Measurements from ENCODE around the gene IFNG.
"Not testable (repeated sequence)": the region's sequence is repeated elsewhere in the genome, so short reads cannot be mapped to it uniquely, and the experiment has no call there.

IFNG gene

DNA sequence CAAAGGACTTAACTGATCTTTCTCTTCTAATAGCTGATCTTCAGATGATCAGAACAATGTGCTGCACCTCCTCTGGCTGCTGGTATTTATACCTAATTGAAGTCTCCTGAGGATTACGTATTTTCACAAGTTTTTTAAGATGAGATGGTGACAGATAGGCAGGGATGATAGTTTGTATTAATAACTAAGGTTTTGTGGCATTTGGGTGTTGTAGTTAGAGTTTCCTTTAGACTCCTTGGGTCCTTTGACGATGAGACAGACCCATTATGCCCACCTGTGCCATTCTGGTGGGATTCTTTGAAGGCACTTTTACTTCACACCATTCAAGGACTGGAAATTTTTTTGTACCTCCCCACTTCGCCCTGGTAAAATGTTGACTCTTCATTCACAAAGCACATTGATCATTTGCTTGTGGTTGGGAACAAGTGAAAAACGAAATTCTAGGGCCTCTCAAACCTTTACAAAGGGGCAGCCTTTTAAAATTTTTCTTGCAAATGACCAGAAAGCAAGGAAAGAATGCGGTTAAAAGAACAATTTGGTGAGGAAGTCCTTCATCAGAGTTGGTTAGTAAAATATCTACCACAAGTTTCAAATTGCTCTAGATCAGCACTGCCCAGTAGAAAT is at the start of gene IFNG:
Gene IFNG (minus strand): TSS at position 60 of the 624 bp plus-strand sequence. CDS start 125 bp downstream, outside the sequence.
- no peak for DNase-seq (ENCODE audit: low read depth)
- H3K4me3 ChIP-seq (ENCODE audit: low read depth, low read length) = no peak within 1 kb of the TSS
- TF ChIP-seq, protein P1, sequence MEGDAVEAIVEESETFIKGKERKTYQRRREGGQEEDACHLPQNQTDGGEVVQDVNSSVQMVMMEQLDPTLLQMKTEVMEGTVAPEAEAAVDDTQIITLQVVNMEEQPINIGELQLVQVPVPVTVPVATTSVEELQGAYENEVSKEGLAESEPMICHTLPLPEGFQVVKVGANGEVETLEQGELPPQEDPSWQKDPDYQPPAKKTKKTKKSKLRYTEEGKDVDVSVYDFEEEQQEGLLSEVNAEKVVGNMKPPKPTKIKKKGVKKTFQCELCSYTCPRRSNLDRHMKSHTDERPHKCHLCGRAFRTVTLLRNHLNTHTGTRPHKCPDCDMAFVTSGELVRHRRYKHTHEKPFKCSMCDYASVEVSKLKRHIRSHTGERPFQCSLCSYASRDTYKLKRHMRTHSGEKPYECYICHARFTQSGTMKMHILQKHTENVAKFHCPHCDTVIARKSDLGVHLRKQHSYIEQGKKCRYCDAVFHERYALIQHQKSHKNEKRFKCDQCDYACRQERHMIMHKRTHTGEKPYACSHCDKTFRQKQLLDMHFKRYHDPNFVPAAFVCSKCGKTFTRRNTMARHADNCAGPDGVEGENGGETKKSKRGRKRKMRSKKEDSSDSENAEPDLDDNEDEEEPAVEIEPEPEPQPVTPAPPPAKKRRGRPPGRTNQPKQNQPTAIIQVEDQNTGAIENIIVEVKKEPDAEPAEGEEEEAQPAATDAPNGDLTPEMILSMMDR (IDR thresholded peaks at IDR 0.05; ENCODE audit: control insufficient read depth, extremely low read depth, insufficient read depth) = no peak

DNA sequence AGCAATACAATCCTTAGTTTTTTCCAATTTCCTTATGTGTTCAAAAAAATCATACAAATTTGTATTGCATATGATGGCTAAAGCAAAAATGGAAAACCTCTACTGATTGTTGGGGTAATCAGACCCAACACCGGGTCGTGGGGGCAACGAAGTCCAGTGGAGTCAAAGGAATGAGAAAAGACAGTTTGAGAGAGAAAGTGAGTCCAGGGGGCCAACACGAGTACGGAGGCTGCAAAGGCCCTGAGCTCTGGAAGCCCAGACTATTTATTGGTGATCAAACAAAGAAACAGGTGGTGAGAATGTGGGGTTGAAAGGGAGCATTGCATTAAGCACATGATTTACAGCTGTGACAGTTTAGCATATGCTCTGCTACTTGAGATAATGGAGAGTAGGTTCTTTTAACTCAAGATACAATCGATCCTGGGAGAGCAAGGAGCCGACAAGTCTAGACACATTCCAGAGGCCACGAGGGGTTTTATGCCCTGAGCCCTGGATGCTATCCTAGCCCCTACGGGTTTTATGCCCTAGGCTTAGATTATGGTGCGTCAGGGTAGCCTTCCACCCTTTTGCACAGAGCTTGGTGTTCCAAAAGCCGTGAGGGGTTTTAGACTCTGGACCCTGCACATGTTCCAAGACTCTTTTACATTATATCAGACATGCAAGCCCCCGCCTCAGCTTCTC is 49.6 kb upstream of the IFNG start:
- H3K4me3 ChIP-seq (ENCODE audit: low read depth, low read length); DNase-seq (ENCODE audit: low read depth): not testable (repeated sequence)

DNA sequence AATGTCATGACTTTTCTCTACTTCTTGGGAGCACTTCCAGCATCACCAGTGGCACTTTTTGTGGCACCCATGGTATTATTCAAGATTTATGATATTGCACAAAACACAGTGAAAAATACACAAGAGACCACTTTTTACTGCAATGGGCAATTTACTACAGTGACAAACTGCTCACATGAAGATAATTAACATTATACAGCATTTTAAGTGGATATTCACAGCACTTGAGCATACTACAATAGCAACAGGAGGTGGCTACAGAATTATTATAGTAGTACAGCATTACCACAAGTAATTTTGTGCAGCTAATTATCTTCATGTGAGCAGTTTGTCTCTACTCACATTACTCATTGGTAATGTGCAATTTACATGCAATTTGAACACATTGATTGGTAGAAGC is 47.7 kb upstream of the IFNG start:
- no peak for DNase-seq (ENCODE audit: low read depth)
- TF ChIP-seq, protein P1 (IDR thresholded peaks at IDR 0.05; ENCODE audit: control insufficient read depth, extremely low read depth, insufficient read depth) = no peak
- no peak overlapping the region for H3K4me3 ChIP-seq (ENCODE audit: low read depth, low read length)

DNA sequence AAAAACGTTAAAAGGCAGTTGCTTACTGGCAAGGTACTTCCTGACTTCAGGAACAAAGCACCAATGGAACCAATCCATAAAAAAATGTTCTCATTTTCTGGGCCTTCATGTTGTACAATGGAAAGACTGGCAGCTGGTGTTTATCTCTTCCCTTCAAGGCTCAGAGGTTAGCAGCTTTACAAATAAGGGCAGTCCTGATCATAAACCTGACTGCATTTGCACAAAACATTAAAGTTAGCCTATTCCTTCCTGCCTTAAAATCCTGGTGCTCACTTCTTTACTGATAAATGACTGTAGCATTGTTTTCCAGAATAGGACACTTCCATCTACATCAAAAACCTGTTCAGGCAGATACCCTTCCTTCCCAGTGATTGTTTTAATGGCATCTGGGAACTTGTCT is 46.9 kb upstream of the IFNG start:
- DNase-seq (ENCODE audit: low read depth) = no peak
- TF ChIP-seq, protein P1 (IDR thresholded peaks at IDR 0.05; ENCODE audit: control insufficient read depth, extremely low read depth, insufficient read depth) = no peak
- H3K4me3 ChIP-seq (ENCODE audit: low read depth, low read length) = no peak overlapping the region

DNA sequence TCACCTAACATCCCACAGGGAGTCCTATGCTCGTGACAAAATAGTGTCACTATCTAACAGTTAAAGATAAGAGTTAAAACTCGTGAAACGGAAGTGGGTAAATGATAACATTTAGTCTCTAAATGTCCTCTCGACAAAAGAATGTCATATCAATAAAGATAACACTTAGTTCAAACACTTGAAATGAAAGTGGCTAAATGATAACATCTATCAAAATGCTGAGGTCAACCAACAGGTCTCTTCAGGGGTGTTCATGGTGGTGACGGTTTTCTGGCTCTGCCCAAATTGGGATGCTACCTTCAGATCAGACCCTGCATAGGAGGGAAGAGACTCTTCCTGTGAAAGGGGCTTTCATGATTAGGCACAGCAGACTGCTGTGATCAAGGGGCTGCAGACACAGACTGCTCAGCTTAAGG is 43.9 kb upstream of the IFNG start:
- no peak for DNase-seq (ENCODE audit: low read depth)
- no peak overlapping the region for H3K4me3 ChIP-seq (ENCODE audit: low read depth, low read length)
- TF ChIP-seq, protein P1 (IDR thresholded peaks at IDR 0.05; ENCODE audit: control insufficient read depth, extremely low read depth, insufficient read depth) = no peak

DNA sequence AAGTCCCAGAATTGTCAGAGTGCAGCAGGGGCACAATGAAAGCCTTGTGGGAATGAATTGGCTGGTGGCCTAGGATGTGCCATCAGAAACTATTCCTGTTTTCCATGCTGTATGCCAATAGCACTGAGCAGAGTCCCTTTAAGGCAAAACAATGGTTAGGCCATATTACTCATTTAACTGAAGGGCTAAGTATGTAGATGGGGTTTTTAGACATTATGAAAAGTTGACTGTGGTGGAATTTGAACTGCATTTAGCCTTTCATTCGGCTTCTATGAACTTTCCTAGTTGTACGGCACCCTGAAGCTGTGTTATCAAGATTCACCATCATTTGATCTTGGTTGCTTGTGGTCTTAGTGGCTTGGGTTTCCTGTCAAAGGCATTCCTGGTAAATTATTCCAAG is 41.3 kb upstream of the IFNG start:
- no peak for DNase-seq (ENCODE audit: low read depth)

DNA sequence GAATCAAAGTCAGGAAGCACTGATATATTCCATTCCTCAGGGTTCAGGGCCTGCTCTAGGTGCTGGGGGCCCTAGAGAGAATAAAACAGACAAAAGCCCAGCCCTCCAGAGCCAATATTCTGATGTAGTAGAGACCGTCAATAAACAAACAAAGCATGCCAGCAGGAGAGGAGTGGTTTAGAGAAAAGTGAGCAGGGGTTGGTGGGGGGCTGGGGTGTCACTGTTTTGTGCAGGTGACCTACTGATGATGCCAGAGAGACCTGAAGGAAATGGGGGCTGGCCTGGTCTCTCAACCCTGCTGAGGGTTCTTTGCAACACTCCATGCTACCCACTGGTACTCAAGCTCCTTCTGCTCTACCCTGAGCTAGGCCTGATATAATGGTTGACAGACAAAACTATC is 39.6 kb upstream of the IFNG start:
- no peak overlapping the region for H3K4me3 ChIP-seq (ENCODE audit: low read depth, low read length)
- DNase-seq (ENCODE audit: low read depth) = no peak
- TF ChIP-seq, protein P1 (IDR thresholded peaks at IDR 0.05; ENCODE audit: control insufficient read depth, extremely low read depth, insufficient read depth) = no peak

More for the DNA sequence above, 41.3 kb upstream of the IFNG start:
- TF ChIP-seq, protein P1 (IDR thresholded peaks at IDR 0.05; ENCODE audit: control insufficient read depth, extremely low read depth, insufficient read depth) = no peak
- no peak overlapping the region for H3K4me3 ChIP-seq (ENCODE audit: low read depth, low read length)

Data from LNCaP clone FGC (cell line).